ENCODE results near the gene TSPAN3. TPM values are rescaled to one million over a fixed set of nuclear protein-coding genes. Genes with fewer than 3 reads are reported as not detected.
A peak's percentile ranks its signal among the peaks of the same experiment; 100 is the strongest.

Gene TSPAN3
- total RNA-seq, 2 experiments from 2014 or later, result 18.0 to 23.4 TPM

- ATAC-seq (ENCODE audit: low read depth), result no peak
- peaks cover 79% of the 10 kb centered on the region for H3K4me1 Mint-ChIP-seq
- POLR2A ChIA-PET, result interaction anchor here (1.5 to 5.6 kb wide), 2 partner anchors 11 to 20 kb away, joined by 5 to 137 read pairs; partner anchors contain the start of gene PSTPIP1
Observed at GRCh38 chr15:77017091-77017660, 53.7 kb downstream of the TSPAN3 start.

GRCh38 chr15:77016321-77016695 lies 54.6 kb downstream of the TSPAN3 start:
- Mint-ChIP-seq H3K27ac (peak overlapping the region; percentile 98), H3K9me3 (no peaks in the 10 kb centered on the region), H3K4me3 (no peak overlapping the region), H3K4me1 (peaks cover 79% of the 10 kb centered on the region), H3K27me3 (no peaks in the 10 kb centered on the region), H3K36me3 (peaks cover 35% of the 10 kb centered on the region)
- POLR2A ChIA-PET, result interaction anchor here (1.5 to 5.6 kb wide), 2 partner anchors 10 to 19 kb away, joined by 5 to 137 read pairs; partner anchors contain the start of gene PSTPIP1
- ATAC-seq (ENCODE audit: low read depth) (no peak), DNase-seq (peak; percentile 25)

More at GRCh38 chr15:77017091-77017660, 53.7 kb downstream of the TSPAN3 start:
- peak overlapping the region; percentile 98 for H3K27ac Mint-ChIP-seq
- no peak overlapping the region for H3K4me3 Mint-ChIP-seq
- no peaks in the 10 kb centered on the region for H3K27me3 Mint-ChIP-seq
- H3K36me3 Mint-ChIP-seq, result peaks cover 30% of the 10 kb centered on the region
- peak; percentile 32 for DNase-seq
- no peaks in the 10 kb centered on the region for H3K9me3 Mint-ChIP-seq

DNA sequence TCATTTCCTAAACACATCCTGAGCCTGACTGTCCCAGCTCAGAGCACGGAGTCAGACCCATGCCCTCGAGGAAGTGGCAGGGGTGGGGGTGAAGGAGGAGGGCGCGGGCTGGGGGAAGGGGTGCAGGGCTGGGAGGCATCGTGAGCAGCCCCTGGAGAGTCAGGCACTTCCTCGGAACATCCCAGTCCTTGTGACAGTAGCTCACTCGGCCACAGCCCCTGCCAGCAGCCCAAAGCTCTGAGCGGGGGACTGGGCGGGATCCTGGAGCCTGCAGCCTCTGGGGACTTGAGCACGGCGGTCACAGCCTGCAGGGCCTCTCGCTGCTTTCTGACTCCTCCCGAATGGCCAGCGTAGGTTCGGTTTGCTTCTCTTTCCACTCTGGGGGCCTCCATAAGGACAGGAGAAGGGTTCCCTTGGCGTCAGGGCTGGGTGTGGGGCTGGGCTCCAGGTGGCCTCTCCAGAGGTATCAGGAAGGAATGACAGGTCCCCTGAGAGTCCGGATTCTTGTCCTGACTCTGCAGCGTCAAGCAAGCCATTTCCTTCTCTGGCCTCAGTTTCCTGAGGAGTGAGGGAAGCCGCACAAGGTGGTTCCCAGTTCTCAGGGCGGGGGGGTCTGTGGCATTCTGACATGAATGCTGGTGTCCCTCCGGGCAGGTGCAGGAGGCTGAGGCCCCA lies 55.1 kb downstream of the TSPAN3 start:
- peak overlapping the region; percentile 88 for H3K4me3 Mint-ChIP-seq
- ATAC-seq (ENCODE audit: low read depth), result no peak
- DNase-seq, result no peak
- H3K4me1 Mint-ChIP-seq, result peaks cover 79% of the 10 kb centered on the region
- no peaks in the 10 kb centered on the region for H3K27me3 Mint-ChIP-seq
- peak overlapping the region; percentile 96 for H3K27ac Mint-ChIP-seq
- POLR2A ChIA-PET, result interaction anchor here (1.0 to 5.6 kb wide), 3 partner anchors 10 to 18 kb away, joined by 4 to 137 read pairs (median 5); partner anchors contain the start of gene PSTPIP1
- H3K9me3 Mint-ChIP-seq, result no peaks in the 10 kb centered on the region
- peaks cover 38% of the 10 kb centered on the region for H3K36me3 Mint-ChIP-seq

- Mint-ChIP-seq H3K9me3 (no peaks in the 10 kb centered on the region), H3K27ac (peak overlapping the region; percentile 96), H3K4me3 (peak overlapping the region; percentile 88), H3K4me1 (peaks cover 79% of the 10 kb centered on the region), H3K36me3 (peaks cover 37% of the 10 kb centered on the region), H3K27me3 (no peaks in the 10 kb centered on the region)
- ATAC-seq (ENCODE audit: low read depth), result peak; percentile 10
- POLR2A ChIA-PET, result interaction anchor here (0.9 to 5.6 kb wide), 7 partner anchors 9 to 83 kb away, joined by 3 to 137 read pairs (median 8); partner anchors contain the start of genes PSTPIP1 and RCN2
- DNase-seq, result no peak
Observed at GRCh38 chr15:77014132-77015081, 56.5 kb downstream of the TSPAN3 start.

DNA sequence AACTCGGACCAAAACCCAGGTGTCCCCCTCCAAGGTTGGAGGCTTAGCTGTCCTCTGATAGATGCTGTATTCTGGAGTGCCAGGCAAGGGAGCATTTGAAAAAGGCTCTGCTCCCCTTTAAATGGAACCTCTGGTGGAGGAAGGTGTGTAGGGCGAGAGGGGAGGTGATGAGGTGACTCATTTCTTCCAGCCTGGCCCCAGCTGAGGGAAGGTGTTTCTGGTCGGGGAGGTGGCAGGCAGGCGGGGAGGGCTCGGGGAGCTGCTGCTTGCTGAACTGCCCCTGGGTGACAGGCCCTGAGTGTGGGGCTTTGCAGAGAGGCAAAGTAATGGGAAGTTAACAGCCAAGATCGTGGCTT lies 57.2 kb downstream of the TSPAN3 start:
- Mint-ChIP-seq H3K9me3 (no peaks in the 10 kb centered on the region), H3K36me3 (peaks cover 36% of the 10 kb centered on the region), H3K27me3 (no peaks in the 10 kb centered on the region), H3K27ac (peak overlapping the region; percentile 96), H3K4me3 (peak overlapping the region; percentile 88), H3K4me1 (peaks cover 78% of the 10 kb centered on the region)
- peak; percentile 76 for ATAC-seq (ENCODE audit: low read depth)
- DNase-seq, result peak; percentile 81
- POLR2A ChIA-PET, result interaction anchor here (0.9 to 5.6 kb wide), 9 partner anchors 9 to 82 kb away, joined by 3 to 137 read pairs (median 8); partner anchors contain the start of genes PSTPIP1 and RCN2

GRCh38 chr15:77012868-77013267 lies 58.0 kb downstream of the TSPAN3 start:
- POLR2A ChIA-PET, result interaction anchor here (1.3 to 5.6 kb wide), 7 partner anchors 9 to 81 kb away, joined by 3 to 137 read pairs (median 8); partner anchors contain the start of genes PSTPIP1 and RCN2
- ATAC-seq (ENCODE audit: low read depth), result peak; percentile 67
- Mint-ChIP-seq H3K4me3 (peak overlapping the region; percentile 88), H3K36me3 (peaks cover 38% of the 10 kb centered on the region), H3K27ac (peak overlapping the region; percentile 96), H3K4me1 (peaks cover 72% of the 10 kb centered on the region), H3K27me3 (no peaks in the 10 kb centered on the region), H3K9me3 (no peaks in the 10 kb centered on the region)
- peak; percentile 73 for DNase-seq

- H3K4me1 Mint-ChIP-seq, result peaks cover 68% of the 10 kb centered on the region
- peaks cover 39% of the 10 kb centered on the region for H3K36me3 Mint-ChIP-seq
- no peak for ATAC-seq (ENCODE audit: low read depth)
- peak overlapping the region; percentile 96 for H3K27ac Mint-ChIP-seq
- DNase-seq, result no peak
- no peaks in the 10 kb centered on the region for H3K27me3 Mint-ChIP-seq
- H3K9me3 Mint-ChIP-seq, result no peaks in the 10 kb centered on the region
- peak overlapping the region; percentile 88 for H3K4me3 Mint-ChIP-seq
- POLR2A ChIA-PET, result interaction anchor here (1.4 to 5.6 kb wide), 5 partner anchors 8 to 23 kb away, joined by 8 to 137 read pairs (median 31); partner anchors contain the start of gene PSTPIP1
Observed at GRCh38 chr15:77012117-77012712, 58.7 kb downstream of the TSPAN3 start.

GRCh38 chr15:77010857-77011256 lies 60.1 kb downstream of the TSPAN3 start:
- DNase-seq (no peak), ATAC-seq (ENCODE audit: low read depth) (no peak)
- Mint-ChIP-seq H3K27me3 (no peaks in the 10 kb centered on the region), H3K4me3 (peak overlapping the region; percentile 45), H3K27ac (peak overlapping the region; percentile 91), H3K4me1 (peaks cover 71% of the 10 kb centered on the region), H3K36me3 (peaks cover 51% of the 10 kb centered on the region), H3K9me3 (no peaks in the 10 kb centered on the region)
- POLR2A ChIA-PET, result interaction anchor here (0.9 to 1.3 kb wide), 4 partner anchors 11 to 16 kb away, joined by 3 to 5 read pairs (median 4); partner anchors contain the start of gene PSTPIP1

GRCh38 chr15:77010312-77010686 lies 60.6 kb downstream of the TSPAN3 start:
- H3K36me3 Mint-ChIP-seq, result peaks cover 53% of the 10 kb centered on the region

GRCh38 chr15:77009646-77010311 lies 61.1 kb downstream of the TSPAN3 start:
- POLR2A ChIA-PET, result interaction anchor here (0.7 to 4.5 kb wide), 3 partner anchors 13 to 23 kb away, joined by 5 to 22 read pairs (median 5); partner anchors contain the start of gene PSTPIP1
- no peak for DNase-seq
- Mint-ChIP-seq H3K27ac (peak overlapping the region; percentile 91), H3K4me3 (peak overlapping the region; percentile 45), H3K36me3 (peaks cover 51% of the 10 kb centered on the region), H3K4me1 (peaks cover 72% of the 10 kb centered on the region), H3K9me3 (no peaks in the 10 kb centered on the region), H3K27me3 (no peaks in the 10 kb centered on the region)
- no peak for ATAC-seq (ENCODE audit: low read depth)

More at GRCh38 chr15:77010312-77010686, 60.6 kb downstream of the TSPAN3 start:
- ATAC-seq (ENCODE audit: low read depth) (no peak), DNase-seq (no peak)
- Mint-ChIP-seq H3K4me1 (peaks cover 72% of the 10 kb centered on the region), H3K4me3 (peak overlapping the region; percentile 45), H3K27me3 (no peaks in the 10 kb centered on the region), H3K27ac (peak overlapping the region; percentile 91), H3K9me3 (no peaks in the 10 kb centered on the region)
- POLR2A ChIA-PET, result interaction anchor here (0.7 to 4.5 kb wide), 4 partner anchors 11 to 23 kb away, joined by 3 to 22 read pairs (median 5); partner anchors contain the start of gene PSTPIP1

- no peak for DNase-seq
- POLR2A ChIA-PET, result interaction anchor here (4.5 kb wide), 1 partner anchor 14 kb away, joined by 22 read pairs; the partner anchor contains the start of gene PSTPIP1
- ATAC-seq (ENCODE audit: low read depth), result no peak
- no peaks in the 10 kb centered on the region for H3K27me3 Mint-ChIP-seq
- peaks cover 2% of the 10 kb centered on the region for H3K9me3 Mint-ChIP-seq
- H3K4me3 Mint-ChIP-seq, result no peak overlapping the region
- peaks cover 55% of the 10 kb centered on the region for H3K36me3 Mint-ChIP-seq
- peaks cover 74% of the 10 kb centered on the region for H3K4me1 Mint-ChIP-seq
- peak overlapping the region; percentile 91 for H3K27ac Mint-ChIP-seq
Observed at GRCh38 chr15:77009176-77009575, 61.7 kb downstream of the TSPAN3 start.

Measured in activated naive CD8-positive, alpha-beta T cell treated with anti-CD3 and anti-CD28 coated beads, Interleukin-2, amount 10 ng/mL, durations not matched to agents 7 days and 5 days (primary cell).